Endothelial cell of umbilical vein (primary cell): ENCODE data around the gene PGAM2. TPM values are rescaled to one million over a fixed set of nuclear protein-coding genes. Genes with fewer than 3 reads are reported as not detected.

Experiments
- BruUV-seq: library from RNA; stranded (reverse); fragments of 400-500 nt; replicated peaks from 2 replicates; lab custom pipeline; 2021; lab: Mats Ljungman, UMichigan
- CTCF ChIA-PET: fragments of 300-600, 350-600 bp; sonication (Branson Sonifier 250); formaldehyde crosslinking; loops from one replicate; lab custom pipeline; 2021; ENCODE audit warnings: antibody characterized with exemption, inconsistent platforms; lab: Charles Lee
- POLR2A ChIA-PET: fragments of 300-600, 350-600 bp; sonication (Branson Sonifier 250); formaldehyde crosslinking; loops from one replicate; lab custom pipeline; 2021; ENCODE audit warnings: antibody characterized with exemption, inconsistent platforms; lab: Charles Lee
- DNase-seq: peaks from one replicate; pipeline ENCODE4 v3.0.0-alpha.2; 2011; ENCODE audit warnings: low read depth, low spot score
- FAIRE-seq: peaks from 2 replicates; lab custom pipeline; 2011; peaks lifted over from hg19 to GRCh38; lab: Jason Lieb, UNC
- H2AFZ ChIP-seq: 2 replicates; pipeline ENCODE4 v1.6.0; 2012; ENCODE audit warnings: low read depth, low read length, control low read depth, inconsistent platforms
- H3K27ac ChIP-seq: 2 replicates; pipeline ENCODE4 v1.5.1; 2011; ENCODE audit warnings: low read depth, mild to moderate bottlenecking, control low read depth, low read length, moderate library complexity; ENCODE audit not compliant: insufficient read depth
- H3K27me3 ChIP-seq, 2 experiments: 2 replicates each; pipeline versions ENCODE4 v1.6.0 to v1.6.1; 2011; ENCODE audit warnings: low read length in 2 of 2, mixed read lengths in 1 of 2; ENCODE audit not compliant: control insufficient read depth in 2 of 2, insufficient read depth in 2 of 2
- H3K36me3 ChIP-seq, 2 experiments: 2 replicates in 1 of 2; 3 replicates in 1 of 2; pipeline ENCODE4 v1.5.1; 2011; ENCODE audit warnings: low read length in 2 of 2, mild to moderate bottlenecking in 1 of 2, moderate library complexity in 1 of 2; ENCODE audit not compliant: control insufficient read depth in 2 of 2, insufficient read depth in 2 of 2; ENCODE audit errors: extremely low read depth in 1 of 2
- H3K4me1 ChIP-seq: 3 replicates; pipeline ENCODE4 v1.5.1; 2011; ENCODE audit warnings: mild to moderate bottlenecking, low read length; ENCODE audit not compliant: control insufficient read depth, insufficient read depth; ENCODE audit errors: extremely low read depth
- H3K4me2 ChIP-seq: 2 replicates; pipeline ENCODE4 v1.6.1; 2011; ENCODE audit warnings: low read length, control low read depth, mixed read lengths; ENCODE audit not compliant: insufficient read depth
- H3K4me3 ChIP-seq, 3 experiments: fragments of 200-600 bp in 1 of 3; sonication (generic), shearing (Covaris generic) in 1 of 3; replicated peaks in 1 of 3; 2 replicates each; pipeline ENCODE4 v1.5.1; 2011 to 2016; ENCODE audit warnings: control low read depth in 3 of 3, low read length in 3 of 3, mild to moderate bottlenecking in 2 of 3, inconsistent platforms in 1 of 3, low read depth in 1 of 3, moderate library complexity in 1 of 3; ENCODE audit not compliant: insufficient read depth in 1 of 3
- H3K79me2 ChIP-seq: 2 replicates; pipeline ENCODE4 v1.6.0; 2012; ENCODE audit warnings: low read length, inconsistent platforms; ENCODE audit not compliant: control insufficient read depth, insufficient read depth
- H3K9ac ChIP-seq: replicated peaks from 2 replicates; pipeline ENCODE3; 2011; ENCODE audit warnings: low read length, control low read depth; ENCODE audit not compliant: insufficient read depth; ENCODE audit errors: extremely low read depth
- H3K9me1 ChIP-seq: replicated peaks from 3 replicates; pipeline ENCODE4 v1.6.0; 2011; ENCODE audit warnings: mild to moderate bottlenecking, low read length; ENCODE audit not compliant: control insufficient read depth, insufficient read depth; ENCODE audit errors: extremely low read depth
- H3K9me3 ChIP-seq: replicated peaks from 2 replicates; pipeline ENCODE4 v1.5.1; 2012; ENCODE audit warnings: low read length, inconsistent platforms; ENCODE audit not compliant: control insufficient read depth, insufficient read depth
- H4K20me1 ChIP-seq: replicated peaks from 2 replicates; pipeline ENCODE3; 2011; ENCODE audit warnings: mild to moderate bottlenecking, low read length; ENCODE audit not compliant: control insufficient read depth, insufficient read depth; ENCODE audit errors: extremely low read depth
- CTCF ChIP-seq, 2 donors: IDR thresholded peaks; 1 replicate in 1 of 2; 2 replicates in 1 of 2; pipeline ENCODE4 v1.5.1; 2011; ENCODE audit warnings: low read length in 2 of 2, mild to moderate bottlenecking in 2 of 2, moderate library complexity in 2 of 2, control low read depth in 1 of 2, inconsistent platforms in 1 of 2, low read depth in 1 of 2; ENCODE audit not compliant: insufficient read depth in 1 of 2; ENCODE audit errors: extremely low read depth in 1 of 2
- EZH2 ChIP-seq: IDR thresholded peaks from 2 replicates; pipeline ENCODE4 v1.6.1; 2012; ENCODE audit warnings: borderline replicate concordance, low read depth, mild to moderate bottlenecking, moderate library complexity, low read length, inconsistent platforms; ENCODE audit not compliant: severe bottlenecking
- FOS ChIP-seq: IDR thresholded peaks from 2 replicates; pipeline ENCODE4 v1.6.1; 2011; ENCODE audit warnings: mild to moderate bottlenecking, low read length, moderate library complexity, borderline replicate concordance; ENCODE audit not compliant: insufficient read depth
- GATA2 ChIP-seq: IDR thresholded peaks from 2 replicates; pipeline ENCODE4 v1.7.0; 2011; ENCODE audit warnings: low read depth, mild to moderate bottlenecking, moderate library complexity, mixed read lengths, low read length; ENCODE audit not compliant: insufficient read length, insufficient read depth
- JUN ChIP-seq: IDR thresholded peaks from 2 replicates; pipeline ENCODE4 v1.6.1; 2011; ENCODE audit warnings: borderline replicate concordance, low read depth; ENCODE audit not compliant: insufficient read length, insufficient read depth
- MAX ChIP-seq: IDR thresholded peaks from 2 replicates; pipeline ENCODE4 v1.6.1; 2011; ENCODE audit not compliant: insufficient read depth, insufficient read length
- MYC ChIP-seq: IDR thresholded peaks from one replicate; pipeline ENCODE4 v1.6.1; 2011; ENCODE audit warnings: mild to moderate bottlenecking, low read depth, low read length
- POLR2A ChIP-seq: IDR thresholded peaks from 2 replicates; pipeline ENCODE4 v1.6.1; 2012; ENCODE audit warnings: low read depth, mild to moderate bottlenecking, control low read depth, low read length
- POLR2AphosphoS5 ChIP-seq: IDR thresholded peaks from 2 replicates; pipeline ENCODE4 v1.6.1; 2012; ENCODE audit warnings: low read depth, mild to moderate bottlenecking, control low read depth, low read length, moderate library complexity; ENCODE audit not compliant: insufficient read depth
- dilution Hi-C: fragments of 300-500 bp; cut with MboI; formaldehyde crosslinking; loops from one replicate; pipeline ENCODE4 v1.15.0; 2019; ENCODE audit warnings: low sequenced_read_pairs; ENCODE audit not compliant: extremely low pct_ligation_motif_present
- intact Hi-C: fragments of 100-400 bp; cut with micrococcal nuclease; formaldehyde crosslinking; loops from one replicate; pipeline ENCODE4 v1.10.0; 2022
- polyA plus RNA-seq, 4 experiments: library from polyadenylated mRNA; depleted of rRNA in 3 of 4; stranded (reverse) in 3 of 4; unstranded in 1 of 4; fragments of >200 nt; gene quantifications; 2 replicates each; pipeline versions ENCODE4 v1.2.1 to v1.2.3, GENCODE V29; 2011 to 2012; ENCODE audit warnings: missing spikeins in 1 of 4
- total RNA-seq: library from RNA; stranded (reverse); gene quantifications from 2 replicates; pipeline ENCODE4 v1.2.3, GENCODE V29; 2021

Gene PGAM2
- total and polyA plus RNA-seq, 2 donors (not counting 3 experiments of a cell fraction or from before 2014, with no cell fraction given), result 0.19 TPM; not detected in 1

GRCh38 chr7:44063547-44063893 lies 1.8 kb downstream of the PGAM2 start:
- Histone ChIP-seq H3K4me3 (no peak overlapping the region), H4K20me1 (no peaks in the 10 kb centered on the region), H3K36me3 (peaks cover 3 to 27% of the 10 kb centered on the region in 2 experiments), H2AFZ (no peak overlapping the region), H3K79me2 (no peaks in the 10 kb centered on the region), H3K9ac (no peak overlapping the region), H3K4me1 (no peaks in the 10 kb centered on the region), H3K9me3 (no peaks in the 10 kb centered on the region), H3K9me1 (no peaks in the 10 kb centered on the region), H3K4me2 (no peak overlapping the region), H3K27me3 (peaks cover 2 to 13% of the 10 kb centered on the region in 2 experiments), H3K27ac (no peak overlapping the region)
- intact Hi-C loops, result no loop called here
- dilution Hi-C loops, result no loop called here
- CTCF ChIA-PET, result interaction anchor here (0.7 to 1.3 kb wide), 2 partner anchors 9 to 19 kb away, joined by 3 to 7 read pairs; partner anchors contain the start of gene DBNL
- POLR2A ChIA-PET, result no interaction called here
- DNase-seq, result no peak
- FAIRE-seq, result no peak
- BruUV-seq, result no TSS peak
- TF ChIP-seq EZH2 (peak; percentile 26), POLR2A (no peak), MAX (no peak), FOS (no peak)

- BruUV-seq, result no TSS peak
- Histone ChIP-seq H3K36me3 (peaks cover 4 to 33% of the 10 kb centered on the region in 2 experiments), H3K79me2 (no peaks in the 10 kb centered on the region), H2AFZ (no peak overlapping the region), H3K9ac (no peak overlapping the region), H3K27ac (no peak overlapping the region), H3K27me3 (peaks cover 2 to 13% of the 10 kb centered on the region in 2 experiments), H3K4me3 (no peak overlapping the region), H3K4me1 (no peaks in the 10 kb centered on the region), H3K9me3 (no peaks in the 10 kb centered on the region), H3K9me1 (no peaks in the 10 kb centered on the region), H4K20me1 (no peaks in the 10 kb centered on the region), H3K4me2 (no peak overlapping the region)
- no peak for TF ChIP-seq FOS
- TF ChIP-seq POLR2A, result no peak
- TF ChIP-seq GATA2, result no peak
- TF ChIP-seq MYC, result no peak
- TF ChIP-seq JUN, result no peak
- no peak for TF ChIP-seq MAX
- no peak for TF ChIP-seq EZH2
- no peak for TF ChIP-seq CTCF (IDR thresholded peaks at IDR 0.05; ENCODE audit: extremely low read depth in 1 of 2, insufficient read depth in 1 of 2, low read depth in 1 of 2, low read length in 2 of 2)
- TF ChIP-seq POLR2AphosphoS5, result no peak
- ChIA-PET POLR2A (no interaction called here), CTCF (no interaction called here)
- dilution Hi-C loops (no loop called here), intact Hi-C loops (no loop called here)
- DNase-seq, result no peak
- no peak for FAIRE-seq
Observed at GRCh38 chr7:44062903-44063295, 2.5 kb downstream of the PGAM2 start.
